ENCODE data around the gene PRRX2.

GRCh38 chr9:129698254-129698757 is 32.9 kb downstream of the PRRX2 start:
- TF ChIP-seq CTCF (conservative IDR thresholded peaks at IDR 0.05 in 1 of 2, IDR thresholded peaks at IDR 0.05 in 1 of 2; ENCODE audit: extremely low read depth in 1 of 2, insufficient read depth in 1 of 2, low read depth in 1 of 2, low read length in 2 of 2) (no peak), EZH2 (IDR thresholded peaks at IDR 0.05; ENCODE audit: borderline replicate concordance, low read length) (no peak)

All from mammary epithelial cell (primary cell).